ENCODE data around the gene PJA2.
"Not testable (repeated sequence)": the region's sequence is repeated elsewhere in the genome, so short reads cannot be mapped to it uniquely, and the experiment has no call there.

Gene PJA2

DNA sequence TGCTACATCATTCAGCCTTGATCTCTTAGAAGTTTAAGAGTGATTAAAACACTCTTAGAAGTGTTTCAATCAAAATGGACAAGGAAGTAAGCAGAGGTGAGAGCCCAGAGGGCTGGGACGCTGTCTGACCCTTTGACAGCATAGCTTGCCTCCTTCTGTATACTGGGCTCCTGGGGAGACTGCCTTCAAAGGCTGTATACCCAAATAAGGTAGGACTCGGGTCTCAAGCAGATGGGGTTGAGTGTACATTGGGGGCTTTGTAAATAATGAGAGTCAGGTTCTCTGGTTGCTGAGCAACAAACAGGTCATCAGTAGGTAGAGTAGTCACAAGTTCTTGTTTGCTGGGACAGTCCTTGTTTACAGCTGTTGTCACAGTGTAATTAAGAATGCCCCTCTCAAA is 97.1 kb downstream of the PJA2 start:
- DNase-seq (ENCODE audit: low spot score) = no peak
- FAIRE-seq = no peak

DNA sequence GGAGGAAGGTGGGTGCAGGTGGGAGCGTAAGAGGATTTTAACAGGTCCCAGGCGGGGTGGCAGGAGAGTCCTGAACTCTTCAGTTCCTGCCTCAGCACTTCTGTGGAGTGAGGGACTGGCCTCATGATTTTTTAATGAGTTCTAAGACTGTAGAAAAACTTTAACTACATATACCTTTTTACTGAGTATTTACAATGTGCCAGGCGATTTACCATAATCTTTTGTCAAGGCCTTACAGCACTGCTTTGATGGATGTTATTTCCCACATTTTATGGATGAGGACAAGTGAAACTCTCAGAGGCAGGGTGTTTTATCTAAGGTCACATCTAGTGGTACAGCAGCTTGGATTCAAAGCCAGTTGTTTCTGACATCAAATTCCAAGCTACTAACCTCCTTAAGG is 99.5 kb downstream of the PJA2 start:
- DNase-seq (ENCODE audit: low spot score) (no peak), FAIRE-seq (no peak)

DNA sequence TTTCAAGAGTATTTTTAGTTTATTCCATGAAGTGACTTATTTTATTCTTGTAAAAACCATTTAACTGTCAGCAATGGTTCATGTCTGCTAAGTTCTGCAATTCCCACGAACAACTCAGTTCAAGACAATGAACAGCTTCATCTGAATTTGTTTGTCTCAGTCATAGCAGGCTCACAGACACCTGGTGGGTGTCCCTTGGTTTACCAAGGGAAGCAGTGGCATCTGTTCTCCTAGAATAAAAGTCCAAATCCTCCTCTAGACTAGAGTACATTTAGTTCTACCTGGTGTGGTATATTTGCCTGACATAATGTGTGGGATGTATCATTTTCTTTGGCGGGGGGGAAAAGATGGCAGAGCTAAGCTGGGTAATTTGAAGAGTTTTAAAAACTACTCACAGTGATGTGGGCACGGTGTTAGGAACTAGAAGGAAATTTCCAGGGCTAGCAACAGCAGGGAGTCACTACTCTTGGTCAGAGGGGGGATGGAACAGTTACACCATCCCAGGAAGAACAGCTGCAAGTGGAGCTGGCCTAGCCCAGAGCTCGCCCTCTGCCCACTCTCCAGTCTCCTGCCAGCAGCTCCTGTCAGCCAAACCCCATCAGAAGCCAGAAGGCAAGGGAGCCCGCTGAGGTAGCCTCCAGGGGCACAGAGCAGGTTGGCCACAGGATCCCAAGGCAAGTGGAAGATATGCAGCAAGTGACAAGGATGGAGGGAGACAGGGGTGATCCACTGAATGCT is 100.3 kb downstream of the PJA2 start:
- DNase-seq (ENCODE audit: low spot score) (no peak), FAIRE-seq (no peak)

DNA sequence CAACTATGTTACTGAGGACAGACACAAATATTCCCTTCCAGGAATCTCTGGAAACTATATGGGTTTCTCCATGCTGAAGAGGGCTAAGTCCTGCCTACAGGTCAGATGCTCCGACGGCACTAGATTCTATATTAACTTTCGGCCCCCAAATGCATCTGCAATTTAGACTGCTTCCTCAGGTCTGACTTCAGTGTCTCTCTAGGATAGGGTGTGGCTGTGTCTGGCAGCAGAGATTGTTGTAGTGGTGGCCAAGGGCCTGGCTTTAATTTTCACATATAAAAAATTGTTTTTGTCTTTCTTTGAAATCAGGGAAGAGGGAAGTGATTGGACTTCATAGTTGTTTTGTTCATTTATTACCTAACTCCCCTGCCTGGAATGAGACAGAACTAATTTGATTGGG is 101.8 kb downstream of the PJA2 start:
- FAIRE-seq (no peak), DNase-seq (ENCODE audit: low spot score) (no peak)

DNA sequence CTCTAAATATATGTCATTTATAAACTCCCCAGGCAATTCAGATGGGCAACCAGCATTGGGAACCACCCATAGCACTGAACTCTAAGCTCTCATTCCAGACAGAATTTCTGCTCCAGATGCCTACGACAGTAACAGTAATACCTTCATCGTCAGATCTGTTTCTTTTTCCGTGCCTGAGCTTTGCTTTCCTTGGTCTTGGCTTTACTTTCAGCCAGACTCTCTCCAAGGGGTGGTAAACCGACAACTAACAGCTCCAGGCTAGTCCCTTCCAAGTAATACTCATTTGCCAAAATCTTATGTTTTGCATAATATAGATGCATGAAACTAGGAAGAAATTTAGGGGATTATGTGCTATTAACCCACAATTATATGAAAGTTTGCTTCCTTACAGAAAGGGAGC is 102.3 kb downstream of the PJA2 start:
- DNase-seq (ENCODE audit: low spot score) = no peak
- no peak for FAIRE-seq

DNA sequence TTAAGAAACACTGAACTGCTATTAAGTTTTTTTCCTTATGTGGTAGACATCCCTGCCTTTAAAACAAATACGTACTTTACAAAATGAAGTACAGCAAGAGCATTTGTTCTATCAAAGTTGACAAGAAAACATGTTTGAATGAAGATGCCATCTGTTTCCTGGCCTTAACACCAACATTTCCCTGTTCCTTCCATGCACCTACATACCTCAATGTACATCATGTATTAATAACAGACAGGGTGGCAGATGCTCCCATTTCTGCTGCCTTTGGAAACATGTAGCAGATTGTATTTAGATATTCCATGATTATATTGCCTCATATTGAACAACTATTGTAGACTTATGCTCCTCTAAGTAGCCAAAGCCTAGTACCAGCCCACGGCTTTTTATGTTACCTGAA is 104.4 kb downstream of the PJA2 start:
- no peak for DNase-seq (ENCODE audit: low spot score)
- FAIRE-seq = no peak

DNA sequence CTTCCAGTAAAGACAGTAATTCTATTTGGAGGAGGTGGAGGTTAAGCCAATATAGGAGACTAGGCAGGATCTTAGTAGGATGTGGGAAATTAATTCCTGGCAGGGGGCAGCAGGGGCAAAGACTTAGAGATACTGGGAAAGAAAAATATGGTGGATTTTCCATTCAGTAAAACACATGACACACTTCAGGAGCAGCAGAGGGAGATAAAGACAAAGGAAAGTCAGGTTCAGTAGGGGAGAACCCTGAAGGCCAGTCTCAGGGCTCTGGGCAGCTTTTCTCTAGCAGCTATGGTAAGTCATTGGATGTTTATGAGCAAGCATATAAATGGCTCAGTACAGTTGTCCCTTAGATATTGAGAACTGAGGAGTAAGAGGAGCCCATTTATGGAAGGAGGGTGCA is 105.5 kb downstream of the PJA2 start:
- FAIRE-seq (no peak), DNase-seq (ENCODE audit: low spot score) (no peak)

DNA sequence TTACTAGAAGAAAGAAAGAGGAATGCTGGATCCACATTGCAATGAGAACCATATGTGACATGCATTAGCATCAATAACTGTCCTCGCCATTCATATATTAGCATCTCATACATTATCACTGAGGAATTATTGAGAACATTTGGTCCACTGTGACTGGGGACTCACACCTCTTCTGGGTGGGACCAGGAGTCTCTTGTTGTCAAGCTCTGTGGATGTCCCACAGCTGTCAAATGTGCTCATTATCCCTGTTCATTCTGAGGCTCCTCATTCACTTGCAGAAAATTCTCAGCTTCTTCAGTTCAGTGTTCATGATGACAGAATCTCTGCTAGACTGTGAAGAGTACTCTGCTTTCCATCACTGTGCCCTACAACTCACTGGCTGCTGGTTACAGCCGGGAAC is 109.4 kb downstream of the PJA2 start:
- DNase-seq (ENCODE audit: low spot score) = no peak
- FAIRE-seq = no peak

DNA sequence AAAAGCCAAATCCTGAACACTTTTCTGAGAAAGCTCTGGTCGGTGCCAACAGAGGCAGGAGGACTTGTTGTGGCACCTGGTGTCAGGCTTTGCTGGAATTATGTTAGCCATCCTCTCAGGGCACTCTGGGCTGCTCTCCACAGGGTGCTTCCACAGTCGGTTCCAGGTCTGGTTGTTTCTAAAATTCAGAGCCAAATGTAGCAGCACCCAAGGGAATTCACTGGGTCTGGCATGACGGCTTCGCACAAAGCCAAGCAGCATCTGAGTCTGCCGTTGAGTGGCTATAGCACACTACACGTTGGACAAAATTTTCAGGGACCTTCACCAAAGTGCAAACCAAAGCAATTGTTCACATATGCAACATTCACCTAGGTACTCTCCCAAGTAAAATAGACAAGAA is 110.2 kb downstream of the PJA2 start:
- FAIRE-seq = no peak
- no peak for DNase-seq (ENCODE audit: low spot score)

DNA sequence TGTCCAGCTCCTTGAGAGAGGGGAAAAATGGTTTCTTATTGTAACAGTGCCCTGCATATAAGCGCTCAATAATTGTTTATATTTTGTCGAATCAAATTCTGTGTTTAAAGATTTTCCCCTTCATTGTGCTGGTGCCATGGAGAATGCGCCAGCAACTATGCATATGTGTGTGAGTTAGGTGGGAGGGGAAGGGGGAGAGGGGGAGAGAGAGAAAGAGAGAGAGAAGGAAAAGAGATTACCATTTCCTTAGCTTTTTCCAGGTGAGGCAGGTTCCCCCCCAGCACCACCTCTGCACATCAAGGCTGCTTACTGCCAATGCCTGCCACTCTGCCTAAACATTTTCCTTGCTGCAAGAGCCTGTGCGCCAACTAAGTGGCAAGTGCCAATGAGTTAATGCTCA is 111.0 kb downstream of the PJA2 start:
- no peak for FAIRE-seq
- no peak for DNase-seq (ENCODE audit: low spot score)

DNA sequence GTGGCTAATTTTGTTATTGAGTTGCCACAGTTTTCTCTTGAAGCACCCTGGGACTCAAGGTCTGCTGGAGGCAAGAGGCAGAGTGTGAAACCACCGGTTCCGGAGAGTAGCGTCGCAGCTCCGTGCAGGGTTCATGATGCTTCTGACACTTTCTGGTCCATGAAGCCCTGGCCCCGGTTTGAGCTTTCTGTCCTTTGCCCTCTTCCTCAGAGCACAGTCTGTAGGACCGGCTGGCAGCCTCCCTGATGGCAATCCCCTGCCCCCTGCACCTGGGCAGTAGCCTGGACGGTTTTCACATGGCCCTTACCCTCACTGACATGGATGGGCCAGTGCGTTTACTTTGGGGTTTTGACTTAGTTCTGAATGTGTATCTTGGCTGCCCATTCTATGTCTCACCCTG is 111.9 kb downstream of the PJA2 start:
- no peak for DNase-seq (ENCODE audit: low spot score)
- FAIRE-seq = no peak

DNA sequence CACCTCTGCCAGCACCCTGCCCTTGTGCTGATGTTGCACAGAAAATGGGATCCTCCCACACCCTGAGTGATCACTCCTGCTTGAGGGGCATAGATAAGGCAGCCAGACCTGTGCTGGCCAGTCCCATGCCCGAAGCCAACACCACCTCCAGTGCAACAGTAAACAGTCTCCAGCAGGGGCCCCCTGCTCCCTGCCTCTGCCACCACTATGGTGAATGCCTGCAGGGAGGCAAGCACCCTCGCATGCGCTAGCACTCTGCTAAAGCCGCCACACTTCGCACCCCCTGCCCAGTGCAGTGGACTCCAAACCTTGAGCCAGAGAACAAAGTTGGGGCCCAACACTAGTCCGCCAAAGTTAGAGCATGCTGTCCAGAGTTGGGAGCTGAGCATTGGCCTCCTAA is 118.7 kb downstream of the PJA2 start:
- DNase-seq (ENCODE audit: low spot score) (no peak), FAIRE-seq (no peak)

DNA sequence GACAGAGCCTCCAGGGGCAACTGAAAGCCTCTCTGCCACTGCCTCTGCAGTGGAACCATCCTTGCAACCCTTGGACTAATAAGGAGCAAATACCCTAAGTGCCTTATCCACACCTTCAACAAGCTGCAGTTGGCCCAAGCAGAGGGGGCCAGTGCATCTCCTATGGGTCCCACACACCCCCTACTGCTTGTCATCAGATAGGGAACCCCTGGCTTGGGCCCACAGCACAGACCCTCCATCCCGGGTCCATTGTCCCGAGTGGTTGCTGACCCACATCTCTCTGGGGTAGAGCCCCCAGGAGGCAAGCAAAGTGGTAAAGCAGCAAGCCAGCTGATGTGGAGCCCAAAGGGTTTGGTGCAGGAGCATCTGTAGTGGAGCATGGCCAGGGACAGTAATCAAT is 119.5 kb downstream of the PJA2 start:
- FAIRE-seq = no peak
- no peak for DNase-seq (ENCODE audit: low spot score)

DNA sequence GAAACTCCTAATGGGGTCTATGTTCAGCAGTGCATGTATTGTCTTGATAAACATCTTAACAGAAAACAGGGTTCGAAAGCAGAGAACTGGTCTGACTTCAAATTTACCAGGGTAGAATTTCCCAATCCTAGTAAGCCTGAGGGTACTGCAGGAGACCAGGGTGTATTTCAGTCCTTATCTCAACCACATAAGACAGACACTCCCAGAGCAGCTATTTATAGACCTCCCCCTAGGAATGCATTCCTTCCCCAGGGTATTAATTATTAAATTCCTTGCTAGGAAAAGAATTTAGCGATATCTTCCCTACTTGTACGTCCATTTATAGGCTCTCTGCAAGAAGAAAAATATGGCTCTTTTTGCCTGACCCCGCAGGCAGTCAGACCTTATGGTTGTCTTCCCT is 123.1 kb downstream of the PJA2 start:
- DNase-seq (ENCODE audit: low spot score); FAIRE-seq: not testable (repeated sequence)

Data from urothelium cell line (cell line).